COR-L47 (cell line): ENCODE results near the gene HSPE1.
"Not testable (repeated sequence)": the region's sequence is repeated elsewhere in the genome, so short reads cannot be mapped to it uniquely, and the experiment has no call there.

ENCODE experiments used
- DNase-seq: peaks from one replicate; lab custom pipeline; 2025; lab: John Stamatoyannopoulos, UW

Gene HSPE1

GRCh38 chr2:197499594-197500502 lies at the start of gene HSPE1, which contains the start of gene HSPD1:
TSS of gene HSPE1 (plus strand) at chr2:197500379. CDS start at chr2:197500437, 58 bp downstream.
TSS of gene HSPD1 (minus strand) at chr2:197499840. CDS start at chr2:197498848, 992 bp downstream.
- DNase-seq = peak; percentile 99

DNA sequence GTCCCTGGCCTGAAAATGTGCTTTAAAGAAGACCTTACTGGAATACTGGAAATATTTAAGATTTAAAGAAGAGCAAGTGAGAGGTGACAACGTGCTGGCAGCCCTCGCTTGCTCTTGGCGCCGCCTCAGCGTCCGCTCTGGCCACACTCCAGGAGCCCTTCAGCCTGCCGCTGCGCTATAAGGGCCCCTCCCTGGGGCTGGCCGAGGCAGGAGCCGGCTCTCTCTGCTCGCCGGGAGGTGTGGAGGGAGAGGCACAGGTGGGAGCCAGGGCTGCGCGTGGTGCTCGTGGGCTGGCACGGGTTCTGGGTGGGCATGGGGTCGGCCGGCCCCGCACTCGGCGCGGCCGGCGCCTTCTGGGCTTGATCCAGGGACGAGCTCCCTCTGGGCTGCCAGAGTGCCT lies 49.7 kb upstream of the HSPE1 start:
- no peak for DNase-seq

DNA sequence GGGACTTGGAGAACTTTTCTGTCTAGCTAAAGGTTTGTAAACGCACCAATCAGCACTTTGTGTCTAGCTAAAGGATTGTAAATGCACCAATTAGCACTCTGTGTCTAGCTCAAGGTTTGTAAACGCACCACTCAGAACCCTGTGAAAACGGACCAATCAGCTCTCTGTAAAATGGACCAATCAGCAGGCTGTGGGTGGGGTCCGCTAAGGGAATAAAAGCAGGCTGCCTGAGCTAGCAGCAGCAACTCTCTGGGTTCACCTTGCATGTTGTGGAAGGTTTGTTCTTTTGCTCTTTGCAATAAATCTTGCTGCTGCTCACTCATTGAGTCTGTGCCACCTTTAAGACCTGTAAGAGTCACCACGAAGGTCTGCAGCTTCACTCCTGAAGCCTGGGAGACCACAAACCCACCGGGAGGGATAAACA lies 49.2 kb upstream of the HSPE1 start:
- DNase-seq = not testable (repeated sequence)

GRCh38 chr2:197452754-197453122 lies 47.4 kb upstream of the HSPE1 start:
- DNase-seq = no peak

GRCh38 chr2:197453123-197453913 lies 46.9 kb upstream of the HSPE1 start, which contains the start of gene COQ10B:
TSS of gene COQ10B (plus strand) at chr2:197453552. CDS start at chr2:197453561, 9 bp downstream.
- DNase-seq = peak; percentile 99

GRCh38 chr2:197453914-197454398 lies 46.2 kb upstream of the HSPE1 start:
- DNase-seq = no peak

- no peak for DNase-seq
These were observed 45.3 kb upstream of the HSPE1 start for GRCh38 chr2:197454923-197455322.

DNA sequence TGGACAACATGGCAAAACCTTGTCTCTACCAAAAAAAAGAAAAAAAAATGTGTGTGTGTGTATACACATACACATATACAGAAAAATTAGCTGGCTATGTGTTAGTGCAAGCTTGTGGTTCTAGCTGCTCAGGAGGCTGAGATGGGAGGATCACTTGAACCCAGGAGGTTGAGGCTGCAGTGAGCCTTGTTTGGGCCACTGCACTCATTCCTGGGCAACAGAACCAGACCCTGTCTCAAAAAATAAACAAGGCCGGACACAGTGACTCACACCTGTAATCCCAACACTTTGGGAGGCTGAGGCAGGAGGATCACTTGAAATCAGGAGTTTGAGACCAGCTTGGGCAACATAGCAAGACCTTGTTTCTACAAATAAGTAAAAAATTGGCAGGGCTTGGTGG lies 44.8 kb upstream of the HSPE1 start:
- no peak for DNase-seq

DNA sequence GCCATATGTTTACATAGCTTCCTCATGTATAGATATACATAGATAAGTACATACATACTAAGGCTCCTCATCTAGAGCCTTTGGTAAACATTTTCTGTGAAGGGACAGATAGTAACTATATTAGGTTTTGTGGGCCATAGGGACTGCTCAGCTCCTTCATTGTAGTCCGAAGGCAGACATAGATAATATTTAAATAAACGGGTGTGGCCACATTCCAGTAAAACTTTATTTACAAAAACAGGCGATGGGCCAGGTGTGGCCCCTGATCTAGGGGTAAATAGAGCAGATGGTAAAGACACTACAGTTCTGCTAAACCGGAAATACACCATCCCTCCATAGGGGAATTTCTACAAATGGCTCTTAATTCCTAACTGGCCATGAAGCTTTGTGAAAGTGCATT lies 39.5 kb upstream of the HSPE1 start:
- DNase-seq = no peak

DNA sequence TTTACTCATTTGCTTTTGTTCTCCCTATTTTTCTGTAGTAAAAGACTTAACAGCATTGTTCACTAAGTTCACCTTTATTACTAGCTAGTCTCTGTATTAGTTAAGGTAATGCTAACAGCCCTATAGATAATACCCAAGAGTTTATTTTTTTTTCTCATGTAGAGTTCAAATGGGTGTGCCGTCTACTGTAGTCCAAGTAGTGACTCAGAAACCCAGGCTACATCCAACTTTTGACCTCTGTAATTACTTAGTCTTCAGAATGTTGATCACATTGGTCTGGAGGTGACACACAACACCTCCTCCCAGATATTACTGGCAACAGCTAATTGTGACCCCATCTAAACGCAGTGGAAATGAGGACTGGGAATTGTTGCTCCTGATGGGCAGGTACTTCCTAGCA lies 39.1 kb upstream of the HSPE1 start:
- DNase-seq = no peak

DNA sequence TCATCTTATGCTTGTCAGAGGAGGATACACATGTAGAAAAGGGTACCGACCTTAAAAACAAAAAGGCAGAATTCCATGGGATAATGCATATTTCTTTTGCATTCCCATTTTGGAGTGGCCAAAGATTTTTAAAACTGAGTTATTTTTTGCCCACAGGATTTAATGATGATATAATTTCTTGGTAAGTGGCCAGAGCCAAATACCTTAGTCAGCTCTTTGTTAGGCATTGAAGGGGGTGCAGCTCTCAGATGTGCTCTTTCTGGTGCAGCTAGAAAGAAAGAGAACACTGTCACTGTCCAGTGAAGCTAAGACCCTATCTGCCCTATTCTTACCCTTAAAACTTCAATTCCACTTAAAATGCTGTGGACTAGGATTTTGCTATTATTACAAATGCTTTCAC lies 36.0 kb upstream of the HSPE1 start:
- no peak for DNase-seq

DNA sequence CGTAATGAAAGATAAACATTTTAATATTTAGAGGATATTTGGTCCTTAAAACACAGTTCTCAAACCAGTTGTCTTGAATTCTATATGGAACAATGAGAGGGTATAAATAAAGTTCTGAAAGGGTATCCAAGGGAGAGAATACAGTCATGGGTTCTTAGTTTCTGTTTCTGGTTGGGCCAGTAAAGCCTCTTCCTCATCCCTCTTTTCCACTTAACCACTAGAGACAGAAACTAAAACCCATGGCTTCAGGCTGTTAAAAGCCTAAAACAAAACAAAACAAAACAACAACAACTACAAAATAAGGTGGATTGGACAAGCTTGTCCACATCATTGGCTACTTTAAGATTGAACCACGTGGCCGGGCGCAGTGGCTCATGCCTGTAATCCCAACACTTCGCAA lies 28.0 kb upstream of the HSPE1 start:
- no peak for DNase-seq

GRCh38 chr2:197477797-197478196 lies 22.4 kb upstream of the HSPE1 start:
- no peak for DNase-seq

- no peak for DNase-seq
These were observed 19.8 kb upstream of the HSPE1 start for GRCh38 chr2:197480165-197481036.

GRCh38 chr2:197484248-197484647 lies 15.9 kb upstream of the HSPE1 start:
- DNase-seq = not testable (repeated sequence)

- no peak for DNase-seq
These were observed 14.0 kb upstream of the HSPE1 start for GRCh38 chr2:197486175-197486574.

DNA sequence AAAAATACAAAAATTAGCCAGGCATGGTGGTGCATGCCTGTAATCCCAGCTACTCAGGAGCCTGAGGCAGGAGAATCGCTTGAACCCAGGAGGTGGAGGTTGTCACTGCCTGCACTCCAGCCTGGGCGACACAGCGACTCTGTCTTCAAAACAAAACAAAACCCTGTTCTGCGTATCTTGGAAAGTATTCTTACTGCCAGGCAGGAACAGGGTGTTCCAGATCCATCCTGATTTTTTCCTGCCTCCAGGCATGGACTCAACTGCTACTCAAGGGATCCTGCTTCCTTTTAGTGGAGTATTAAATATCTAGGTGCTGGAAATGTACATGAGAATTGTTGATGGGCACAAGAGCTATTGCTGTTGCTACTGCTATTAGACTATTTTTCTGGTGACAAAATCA lies 12.8 kb upstream of the HSPE1 start:
- no peak for DNase-seq

DNA sequence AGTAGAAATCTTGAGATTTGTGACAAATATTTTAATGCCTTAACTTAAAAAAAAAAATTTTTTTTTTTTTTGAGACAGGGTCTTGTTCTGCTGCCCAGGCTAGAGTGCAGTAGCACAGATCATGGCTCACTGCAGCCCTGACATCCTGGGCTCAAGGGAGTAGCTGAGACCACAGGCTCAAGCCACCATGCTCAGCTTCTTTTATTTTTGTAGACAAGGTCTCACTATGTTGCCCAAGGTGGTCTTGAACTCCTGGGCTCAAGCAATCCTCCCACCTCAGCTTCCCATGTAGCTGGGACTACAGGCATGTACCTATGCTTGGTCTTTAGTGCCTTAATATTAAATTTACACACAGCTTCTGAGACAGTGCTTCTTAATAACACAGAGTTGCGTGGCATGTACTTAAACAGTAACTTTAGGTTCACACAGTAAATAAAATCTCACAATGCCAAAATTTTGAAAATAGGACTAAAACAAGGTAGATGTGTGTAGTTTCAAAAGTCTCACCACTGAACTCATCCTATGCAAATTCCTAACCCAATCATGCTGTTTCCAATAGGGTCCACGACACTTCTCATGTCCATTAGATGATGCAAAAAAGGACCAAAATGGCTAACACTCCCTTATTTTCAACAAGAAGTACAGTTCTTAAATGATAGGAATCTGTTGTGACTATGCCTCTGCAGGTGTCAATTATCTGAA lies 4.6 kb upstream of the HSPE1 start:
- DNase-seq = no peak

DNA sequence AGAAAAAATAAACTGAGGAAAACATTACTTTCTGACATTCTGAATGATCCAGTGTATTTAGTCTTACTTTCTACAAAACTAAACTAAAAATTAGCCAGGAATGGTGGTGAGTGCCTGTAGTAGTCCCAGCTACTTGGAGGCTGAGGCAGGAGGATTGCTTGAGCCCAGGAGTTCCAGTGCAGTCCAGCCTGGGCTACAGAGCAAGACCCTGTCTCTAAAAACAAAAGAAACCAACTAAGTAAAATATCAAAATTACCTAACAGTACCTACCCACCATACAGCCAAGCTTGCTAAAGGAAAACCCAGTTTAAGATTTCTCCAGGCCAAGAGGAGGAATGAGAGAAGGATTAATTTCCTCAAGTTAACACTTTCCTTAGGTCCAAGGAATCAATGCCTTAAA lies 3.5 kb upstream of the HSPE1 start:
- no peak for DNase-seq

DNA sequence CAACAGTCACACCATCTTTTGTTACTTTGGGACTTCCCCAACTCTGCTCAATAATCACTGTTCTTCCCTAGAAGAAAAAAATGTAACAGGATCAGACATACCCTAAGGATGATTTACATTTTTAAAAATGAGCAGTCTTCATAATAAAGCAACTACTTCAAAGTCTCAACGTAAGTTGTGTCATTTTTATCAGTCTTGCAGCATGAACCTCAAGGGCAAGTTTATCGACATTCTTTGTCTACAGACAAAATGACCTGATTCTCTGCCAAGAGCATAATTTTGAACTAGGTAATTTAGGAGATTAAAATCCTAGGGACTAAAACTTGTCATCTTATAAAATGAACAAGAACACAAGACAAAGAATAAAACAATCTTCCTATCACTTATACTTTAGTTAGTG lies 2.9 kb upstream of the HSPE1 start:
- DNase-seq = no peak
